BJ (cell line): Measurements from ENCODE around the gene AGAP1. TPM values are rescaled to one million over a fixed set of nuclear protein-coding genes. Genes with fewer than 3 reads are reported as not detected.

Experiments used
- CTCF ChIA-PET: fragments of 350-600 bp; formaldehyde crosslinking; extraction: SDS; loops from one replicate; lab custom pipeline; 2021; ENCODE audit warnings: antibody characterized with exemption, inconsistent platforms; lab: Yijun Ruan, JAX
- POLR2A ChIA-PET: fragments of 300-600 bp; sonication (Branson Sonifier 250); formaldehyde crosslinking; extraction: SDS; loops from one replicate; lab custom pipeline; 2021; ENCODE audit warnings: antibody characterized with exemption; lab: Charles Lee
- DNase-seq: peaks from one replicate; pipeline ENCODE4 v3.0.0-alpha.2; 2011; ENCODE audit warnings: low read depth
- H3K27me3 ChIP-seq: 2 replicates; pipeline ENCODE4 v1.6.0; 2011; ENCODE audit warnings: low read length; ENCODE audit not compliant: control insufficient read depth, insufficient read depth
- H3K36me3 ChIP-seq: 2 replicates; pipeline ENCODE4 v1.5.1; 2011; ENCODE audit warnings: low read length; ENCODE audit not compliant: control insufficient read depth, insufficient read depth
- H3K4me3 ChIP-seq: 2 replicates; pipeline ENCODE4 v1.5.1; 2011; ENCODE audit warnings: low read depth, mild to moderate bottlenecking, control low read depth, low read length
- polyA plus RNA-seq: library from polyadenylated mRNA; depleted of rRNA; stranded (reverse); fragments of >200 nt; gene quantifications from 2 replicates; pipeline ENCODE4 v1.2.3, GENCODE V29; 2011
- TF ChIP-seq, protein P1 (sequence below): IDR thresholded peaks from 2 replicates; pipeline ENCODE4 v1.5.1; 2011; ENCODE audit warnings: low read depth, mild to moderate bottlenecking, control low read depth, inconsistent platforms, low read length, moderate library complexity; ENCODE audit not compliant: insufficient read depth

Gene AGAP1
- polyA plus RNA-seq, 1 experiment = 14.9 TPM

DNA sequence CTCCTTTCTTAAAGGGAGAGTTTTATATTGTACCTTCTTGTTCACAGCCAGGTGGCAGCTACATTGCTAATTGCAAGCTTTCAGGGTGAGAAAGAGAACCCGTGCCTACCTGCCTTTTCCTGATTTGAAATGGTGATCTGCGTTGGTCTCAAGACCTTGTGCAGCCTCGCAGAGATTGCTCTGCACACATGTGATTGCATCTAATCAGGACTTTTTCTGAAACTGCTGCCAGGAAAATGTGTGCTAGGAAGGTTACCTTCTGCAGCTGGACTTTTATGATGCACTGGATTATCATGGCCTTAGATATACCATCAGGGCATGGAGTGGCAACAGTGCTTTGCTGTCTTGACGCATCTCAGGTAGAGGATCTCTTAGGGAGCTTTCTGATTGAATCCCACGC lies 45.1 kb downstream of the AGAP1 start:
- Histone ChIP-seq H3K36me3 (no peaks in the 10 kb centered on the region), H3K4me3 (no peak overlapping the region), H3K27me3 (no peaks in the 10 kb centered on the region)
- CTCF ChIA-PET = no interaction called here
- DNase-seq = no peak
- POLR2A ChIA-PET = no interaction called here
- TF ChIP-seq, protein P1, sequence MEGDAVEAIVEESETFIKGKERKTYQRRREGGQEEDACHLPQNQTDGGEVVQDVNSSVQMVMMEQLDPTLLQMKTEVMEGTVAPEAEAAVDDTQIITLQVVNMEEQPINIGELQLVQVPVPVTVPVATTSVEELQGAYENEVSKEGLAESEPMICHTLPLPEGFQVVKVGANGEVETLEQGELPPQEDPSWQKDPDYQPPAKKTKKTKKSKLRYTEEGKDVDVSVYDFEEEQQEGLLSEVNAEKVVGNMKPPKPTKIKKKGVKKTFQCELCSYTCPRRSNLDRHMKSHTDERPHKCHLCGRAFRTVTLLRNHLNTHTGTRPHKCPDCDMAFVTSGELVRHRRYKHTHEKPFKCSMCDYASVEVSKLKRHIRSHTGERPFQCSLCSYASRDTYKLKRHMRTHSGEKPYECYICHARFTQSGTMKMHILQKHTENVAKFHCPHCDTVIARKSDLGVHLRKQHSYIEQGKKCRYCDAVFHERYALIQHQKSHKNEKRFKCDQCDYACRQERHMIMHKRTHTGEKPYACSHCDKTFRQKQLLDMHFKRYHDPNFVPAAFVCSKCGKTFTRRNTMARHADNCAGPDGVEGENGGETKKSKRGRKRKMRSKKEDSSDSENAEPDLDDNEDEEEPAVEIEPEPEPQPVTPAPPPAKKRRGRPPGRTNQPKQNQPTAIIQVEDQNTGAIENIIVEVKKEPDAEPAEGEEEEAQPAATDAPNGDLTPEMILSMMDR = no peak

DNA sequence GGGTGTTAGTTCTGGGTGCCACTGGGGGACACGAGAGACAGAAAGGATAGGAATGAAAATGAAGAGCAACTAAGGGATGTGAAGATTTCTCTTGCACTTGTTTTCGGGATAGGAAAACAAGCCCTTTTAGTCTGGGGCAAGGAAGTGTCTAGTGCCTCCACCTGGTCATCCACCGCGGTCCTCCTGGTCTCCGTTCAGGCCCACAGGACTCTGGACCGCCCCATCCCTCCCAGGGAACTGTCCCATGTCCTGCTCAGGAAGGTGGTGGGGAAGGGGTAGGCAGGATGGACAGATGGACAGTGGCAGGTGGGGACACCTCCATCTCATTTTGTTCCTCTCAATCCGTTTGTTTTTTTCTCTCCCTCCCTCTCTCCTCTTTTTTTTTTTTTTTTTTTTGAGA lies 45.9 kb downstream of the AGAP1 start:
- POLR2A ChIA-PET = no interaction called here
- Histone ChIP-seq H3K36me3 (no peaks in the 10 kb centered on the region), H3K4me3 (no peak overlapping the region), H3K27me3 (no peaks in the 10 kb centered on the region)
- TF ChIP-seq, protein P1 = no peak
- no peak for DNase-seq
- CTCF ChIA-PET = no interaction called here

DNA sequence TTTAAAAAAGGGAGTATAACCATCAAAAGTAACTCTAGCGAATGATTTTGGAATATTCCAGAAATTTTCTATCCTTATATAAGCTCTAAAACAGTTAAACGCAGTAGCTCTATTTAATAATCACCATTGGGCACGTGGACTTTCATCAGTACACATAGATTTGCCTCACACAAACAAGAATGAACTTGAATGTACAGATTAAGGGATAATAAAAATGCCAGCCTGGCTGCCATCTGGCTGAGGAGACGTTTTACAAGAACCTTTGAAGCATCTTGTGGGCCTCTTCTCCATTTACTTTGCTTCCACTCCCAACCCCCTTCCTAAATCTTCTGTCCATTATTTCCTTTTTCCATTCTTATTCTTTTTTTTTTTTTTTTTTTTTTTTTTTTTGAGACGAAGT lies 47.2 kb downstream of the AGAP1 start:
- H3K4me3 ChIP-seq = no peak overlapping the region
- TF ChIP-seq, protein P1 = no peak
- no peaks in the 10 kb centered on the region for H3K36me3 ChIP-seq
- ChIA-PET CTCF (no interaction called here), POLR2A (no interaction called here)
- no peak for DNase-seq
- H3K27me3 ChIP-seq = no peaks in the 10 kb centered on the region

DNA sequence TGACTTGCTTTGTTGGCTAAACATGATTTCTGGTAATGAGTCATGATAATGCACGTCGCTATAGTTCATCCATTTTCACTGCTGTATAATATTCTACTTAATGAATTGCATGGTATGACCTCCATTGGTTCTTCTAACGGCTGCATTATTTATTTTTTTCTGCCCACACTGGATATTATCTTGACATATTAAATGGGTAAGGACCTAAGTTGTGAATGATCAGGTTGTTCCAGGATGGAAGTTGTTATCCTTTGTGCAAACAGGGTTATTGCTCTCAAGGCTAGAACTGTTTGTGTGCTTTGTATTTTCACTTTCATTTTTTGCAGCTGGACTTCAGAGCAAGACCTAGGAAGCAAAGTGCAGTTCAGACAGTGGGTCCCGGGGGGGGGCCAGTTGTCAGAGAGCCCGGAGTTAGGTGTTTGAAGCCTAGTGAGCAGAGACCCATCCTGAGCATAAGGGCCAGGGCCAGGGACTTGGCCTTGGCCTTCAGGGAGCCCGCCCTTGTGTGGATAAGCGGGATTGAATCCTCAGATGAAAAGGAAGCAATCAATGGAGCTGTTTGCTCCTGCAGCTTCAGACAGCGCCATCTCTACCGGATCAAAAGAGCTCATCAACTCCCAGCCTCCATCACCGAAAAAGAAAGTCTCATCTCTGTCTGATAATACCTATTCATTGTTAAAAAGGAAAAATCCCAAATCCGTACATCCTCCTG lies 48.2 kb downstream of the AGAP1 start:
- DNase-seq = no peak
- ChIA-PET CTCF (interaction anchor here (0.7 kb wide), 1 partner anchor 667 kb away, joined by 3 read pairs; no protein-coding TSS in a partner anchor), POLR2A (no interaction called here)
- H3K36me3 ChIP-seq = no peaks in the 10 kb centered on the region
- H3K27me3 ChIP-seq = no peaks in the 10 kb centered on the region
- TF ChIP-seq, protein P1 = no peak
- H3K4me3 ChIP-seq = no peak overlapping the region

DNA sequence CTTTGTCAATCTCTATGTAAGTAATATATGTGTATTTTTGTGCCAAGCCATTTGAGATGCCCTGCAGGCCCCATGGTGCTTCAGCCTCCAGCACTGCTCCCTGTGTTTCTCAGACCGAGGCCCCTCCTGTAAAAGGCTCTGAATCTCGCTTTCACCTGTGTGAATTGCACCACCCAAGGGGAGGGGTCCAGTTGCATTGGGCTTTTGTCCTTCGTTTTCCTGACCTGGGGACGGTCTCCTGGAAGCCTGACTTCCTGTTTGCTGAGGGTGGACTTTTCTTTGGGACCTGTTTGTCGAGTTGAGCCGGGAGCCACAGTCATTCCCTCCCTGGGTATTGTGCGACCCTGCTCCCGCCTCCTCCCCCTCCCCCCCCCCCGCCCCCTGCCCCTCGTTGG lies 48.9 kb downstream of the AGAP1 start:
- CTCF ChIA-PET = interaction anchor here (0.7 kb wide), 1 partner anchor 666 kb away, joined by 3 read pairs; no protein-coding TSS in a partner anchor
- POLR2A ChIA-PET = no interaction called here

More for the DNA sequence above, 48.9 kb downstream of the AGAP1 start:
- H3K36me3 ChIP-seq = no peaks in the 10 kb centered on the region
- TF ChIP-seq, protein P1 = no peak
- no peak for DNase-seq
- H3K4me3 ChIP-seq = no peak overlapping the region
- no peaks in the 10 kb centered on the region for H3K27me3 ChIP-seq
